Non-pigmented ciliary epithelial cell (primary cell): ENCODE measurements around the gene OR2AG1.
"Not testable (repeated sequence)": the region's sequence is repeated elsewhere in the genome, so short reads cannot be mapped to it uniquely, and the experiment has no call there.

Experiments
- DNase-seq: peaks from one replicate; pipeline ENCODE4 v3.0.0-alpha.2; 2010; ENCODE audit warnings: low read depth

Gene OR2AG1

GRCh38 chr11:6794639-6795038 is 11.8 kb downstream of the OR2AG1 start:
- no peak for DNase-seq

DNA sequence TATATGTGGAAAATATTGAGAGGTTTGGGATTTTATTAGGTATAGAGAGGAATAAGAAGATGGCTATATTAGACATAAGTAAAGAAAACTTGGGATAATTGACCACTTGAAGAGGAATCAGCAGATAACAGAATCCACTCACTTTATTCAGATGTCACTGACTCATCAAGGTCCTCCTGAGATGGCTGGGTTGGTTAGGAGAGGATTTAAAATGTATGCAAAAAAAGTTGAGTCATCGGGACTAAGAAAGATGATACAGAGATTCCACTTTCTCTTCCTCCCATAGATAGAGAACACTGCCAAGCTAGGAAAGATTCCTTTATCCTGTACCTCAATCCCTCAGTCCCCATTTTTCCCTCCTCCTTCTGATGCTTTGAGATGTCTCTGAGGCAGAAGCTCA is 16.6 kb downstream of the OR2AG1 start, which contains the start of gene OR6A2:
TSS of gene OR6A2 (minus strand) at position 288 of the 400 bp plus-strand sequence. CDS start 3,981 bp downstream, outside the sequence.
- peak; percentile 15 for DNase-seq

DNA sequence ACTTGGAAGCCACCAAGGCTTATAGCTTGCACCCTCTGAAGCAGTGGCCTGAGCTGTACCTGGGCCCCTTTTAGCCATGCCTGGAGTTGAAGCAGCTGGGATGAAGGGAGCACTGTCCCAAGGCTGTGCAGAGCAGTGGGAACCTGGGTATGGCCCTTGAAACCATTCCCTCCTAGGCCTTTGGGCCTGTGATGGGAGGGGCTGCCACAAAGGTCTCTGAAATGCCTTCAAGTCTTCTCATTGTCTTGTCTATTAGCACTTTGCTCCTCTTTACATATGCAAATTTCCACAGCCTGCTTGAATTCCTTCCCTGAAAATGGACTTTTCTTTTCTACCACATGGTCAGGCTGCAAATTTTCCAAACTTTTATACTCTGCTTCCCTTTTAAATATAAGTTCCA is 18.3 kb downstream of the OR2AG1 start:
- not testable (repeated sequence) for DNase-seq

- no peak for DNase-seq
Measured at GRCh38 chr11:6812390-6813005, 29.7 kb downstream of the OR2AG1 start.

- no peak for DNase-seq
Measured at GRCh38 chr11:6813656-6814055, 30.8 kb downstream of the OR2AG1 start.

- DNase-seq = no peak
Measured at GRCh38 chr11:6817694-6818093, 34.9 kb downstream of the OR2AG1 start.

DNA sequence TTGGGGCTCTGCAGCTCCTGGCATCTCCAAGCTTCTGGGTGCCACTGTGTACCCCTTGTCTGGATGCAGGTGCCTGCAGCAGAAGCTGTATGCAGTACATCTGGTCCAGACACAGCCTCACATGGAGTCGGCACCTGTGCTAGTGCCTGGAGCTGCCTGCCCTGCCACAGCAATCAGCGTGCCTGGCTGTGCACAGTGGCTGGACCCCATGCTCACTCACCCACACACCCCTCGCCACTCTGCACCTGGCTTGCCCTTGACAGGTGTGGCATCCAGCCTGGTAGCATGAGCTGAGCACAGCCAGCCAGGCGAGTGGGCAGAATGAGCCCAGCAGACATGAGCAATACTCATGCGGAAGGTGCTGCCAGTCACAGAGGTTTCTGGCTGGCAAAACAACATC is 36.1 kb downstream of the OR2AG1 start:
- DNase-seq = no peak

GRCh38 chr11:6824136-6824823 is 41.5 kb downstream of the OR2AG1 start:
- DNase-seq = no peak

GRCh38 chr11:6825231-6825744 is 42.5 kb downstream of the OR2AG1 start:
- DNase-seq = no peak

DNA sequence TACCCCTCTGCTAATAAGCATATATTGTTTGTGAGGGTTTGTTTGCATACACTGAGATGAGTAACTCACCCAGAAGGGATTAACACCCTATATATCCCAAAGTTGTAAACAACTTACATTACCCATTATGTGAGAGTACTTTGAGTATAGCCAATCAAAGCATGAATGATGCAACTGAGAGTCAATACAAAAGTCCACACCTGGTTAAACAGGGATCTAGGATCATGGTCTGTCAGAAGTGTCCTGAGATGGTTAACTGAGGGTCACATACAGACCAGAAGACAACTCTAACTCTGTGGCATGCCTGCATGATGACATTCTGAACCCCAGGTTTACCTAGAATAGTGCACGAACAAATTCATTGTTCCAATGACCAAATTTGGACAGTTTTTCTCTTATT is 45.3 kb downstream of the OR2AG1 start:
- no peak for DNase-seq

DNA sequence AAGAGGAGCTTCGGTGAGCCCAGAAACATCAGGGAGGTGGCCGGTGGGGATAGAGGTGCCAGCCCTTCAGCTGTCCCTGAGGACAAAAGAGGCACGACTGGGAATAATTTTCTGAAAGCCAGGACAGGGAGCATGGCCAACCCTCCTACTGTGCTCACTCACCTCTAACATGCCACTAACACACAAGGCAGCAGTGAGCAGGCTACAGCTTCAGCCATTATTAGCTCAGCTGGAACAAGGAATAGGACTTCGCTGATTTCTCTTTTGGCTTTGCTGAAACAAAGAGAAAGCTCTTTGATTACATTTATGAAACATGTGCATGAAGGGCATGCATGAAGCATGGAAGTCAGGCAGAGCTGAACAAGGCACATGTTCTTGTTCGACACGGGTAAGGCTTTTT is 50.5 kb downstream of the OR2AG1 start:
- DNase-seq = no peak

- DNase-seq = no peak
Measured at GRCh38 chr11:6834021-6834420, 51.2 kb downstream of the OR2AG1 start.
